ENCODE measurements around the gene TMEM19. TPM values are rescaled to one million over a fixed set of nuclear protein-coding genes. Genes with fewer than 3 reads are reported as not detected.

Gene TMEM19
- total and polyA plus RNA-seq, 2 experiments from 2014 or later: 6.5 to 14.1 TPM

DNA sequence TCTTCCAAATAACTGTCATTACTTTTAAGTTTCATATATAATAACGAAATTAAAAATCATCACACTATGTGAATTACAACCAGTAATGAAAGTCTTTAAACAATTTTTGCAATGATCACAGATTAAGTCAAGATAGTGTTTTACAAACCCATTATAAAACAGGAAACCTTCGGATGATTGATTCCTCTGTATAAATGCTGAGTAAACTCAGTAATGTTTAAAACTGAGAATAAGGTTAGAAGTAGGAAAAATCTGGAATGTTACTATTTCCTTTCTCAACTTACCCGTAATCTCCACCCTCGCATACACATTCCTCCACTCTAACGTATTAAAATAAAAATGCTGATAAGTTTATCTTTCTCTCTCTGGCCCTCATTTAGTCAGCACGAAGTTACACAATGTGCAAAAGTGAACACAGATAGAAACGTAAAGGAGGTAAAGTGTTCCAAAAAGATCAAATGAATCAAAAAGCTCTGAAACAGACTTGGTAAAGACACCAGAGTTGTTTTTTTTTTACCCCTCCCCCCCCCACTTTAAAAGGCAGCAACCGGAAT, 23.8 kb upstream of the TMEM19 start:
- Mint-ChIP-seq H3K36me3 (ENCODE audit: low read depth) (peaks cover 33% of the 10 kb centered on the region), H3K4me3 (peak overlapping the region; percentile 98), H3K27ac (peak overlapping the region; percentile 28; the same call in 1 of the 2 replicates), H3K9me3 (no peaks in the 10 kb centered on the region), H3K27me3 (ENCODE audit: insufficient read depth, low read depth, poor library complexity) (peaks cover 7% of the 10 kb centered on the region), H3K4me1 (peaks cover 13% of the 10 kb centered on the region; the same call in 2 of the 3 replicates)
- no peaks in the 10 kb centered on the region for H3F3A ChIP-seq (replicated peaks; ENCODE audit: low read depth)
- H3K4me1 ChIP-seq (ENCODE audit: insufficient read depth): peaks cover 7% of the 10 kb centered on the region
- ATAC-seq (no peak), DNase-seq (ENCODE audit: low spot score) (no peak)
- H2AFZ ChIP-seq: no peak overlapping the region
- peaks cover 82% of the 10 kb centered on the region for H3K79me2 ChIP-seq (replicated peaks; ENCODE audit: insufficient read depth)
- no peak for TF ChIP-seq CREB1 (CRISPR knock-in tag; IDR thresholded peaks at IDR 0.05; ENCODE audit: low read depth)
- TF ChIP-seq STAT1 (IDR thresholded peaks at IDR 0.05; ENCODE audit: unreplicated experiment): no peak
- TF ChIP-seq, protein P1, sequence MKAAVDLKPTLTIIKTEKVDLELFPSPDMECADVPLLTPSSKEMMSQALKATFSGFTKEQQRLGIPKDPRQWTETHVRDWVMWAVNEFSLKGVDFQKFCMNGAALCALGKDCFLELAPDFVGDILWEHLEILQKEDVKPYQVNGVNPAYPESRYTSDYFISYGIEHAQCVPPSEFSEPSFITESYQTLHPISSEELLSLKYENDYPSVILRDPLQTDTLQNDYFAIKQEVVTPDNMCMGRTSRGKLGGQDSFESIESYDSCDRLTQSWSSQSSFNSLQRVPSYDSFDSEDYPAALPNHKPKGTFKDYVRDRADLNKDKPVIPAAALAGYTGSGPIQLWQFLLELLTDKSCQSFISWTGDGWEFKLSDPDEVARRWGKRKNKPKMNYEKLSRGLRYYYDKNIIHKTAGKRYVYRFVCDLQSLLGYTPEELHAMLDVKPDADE (IDR thresholded peaks at IDR 0.05): no peak
- no peak for TF ChIP-seq NANOG (IDR thresholded peaks at IDR 0.05; ENCODE audit: borderline replicate concordance)
- TF ChIP-seq ZNF114 (CRISPR knock-in tag; IDR thresholded peaks at IDR 0.05): no peak
- no peak for TF ChIP-seq ZNF462 (CRISPR knock-in tag; IDR thresholded peaks at IDR 0.05)
- TF ChIP-seq CTCF (conservative IDR thresholded peaks at IDR 0.05; ENCODE audit: low read depth in 2 of 2): no peak
- no peak for TF ChIP-seq EZH2 (IDR thresholded peaks at IDR 0.05; ENCODE audit: low read depth, unreplicated experiment)
- no peak for TF ChIP-seq ZNF331 (CRISPR knock-in tag; IDR thresholded peaks at IDR 0.05; ENCODE audit: low read depth)
- H3K27me3 ChIP-seq (ENCODE audit: insufficient read depth): no peaks in the 10 kb centered on the region
- H3K27ac ChIP-seq (ENCODE audit: low read depth): no peak overlapping the region
- H3K4me2 ChIP-seq: peak overlapping the region; percentile 99
- peaks cover 13% of the 10 kb centered on the region for H4K20me1 ChIP-seq (replicated peaks; ENCODE audit: insufficient read depth)
- H3K9me2 ChIP-seq (ENCODE audit: insufficient read depth): no peaks in the 10 kb centered on the region
- H3K36me3 ChIP-seq (ENCODE audit: insufficient read depth): peaks cover 13% of the 10 kb centered on the region; the same call in 1 of the 2 replicates
- H3K4me3 ChIP-seq: peak overlapping the region; percentile 74
